PC-9 (cell line): ENCODE measurements around the gene HEXIM1.

ENCODE experiments used
- CTCF ChIP-seq: fragments of 200-600 bp; sonication (generic); conservative IDR thresholded peaks from 2 replicates; pipeline ENCODE4 v1.6.1; 2017; ENCODE audit warnings: mixed run types, antibody characterized with exemption, mild to moderate bottlenecking, moderate library complexity
- EZH2 ChIP-seq: fragments of 200-600 bp; sonication (generic); IDR thresholded peaks from 2 replicates; pipeline ENCODE4 v1.8.0; 2017; ENCODE audit warnings: antibody characterized with exemption, low read depth

GRCh38 chr17:45147581-45148182 lies 593 bp upstream of the HEXIM1 start:
- TF ChIP-seq CTCF (no peak), EZH2 (no peak)
